GM12878 (cell line): Measurements from ENCODE around the gene ENOX1. TPM values are rescaled to one million over a fixed set of nuclear protein-coding genes. Genes with fewer than 3 reads are reported as not detected.
A peak's percentile ranks its signal among the peaks of the same experiment; 100 is the strongest.

ENCODE experiments used
- ATAC-seq: fragments of 200-7000 bp; cut with Tn5 transposase; 3 replicates; pipeline ENCODE4 v1.9.1; 2020; ENCODE audit warnings: mild to moderate bottlenecking, moderate library complexity
- BruUV-seq: library from RNA; stranded (reverse); fragments of 400-500 nt; replicated peaks from 2 replicates; lab custom pipeline; 2021; lab: Mats Ljungman, UMichigan
- CTCF ChIA-PET: fragments of 300-600 bp; sonication (Branson Sonifier 250); formaldehyde crosslinking; extraction: SDS; loops from one replicate; lab custom pipeline; 2021; ENCODE audit warnings: inconsistent platforms; lab: Yijun Ruan, JAX
- POLR2A ChIA-PET: fragments of 350-600 bp; formaldehyde crosslinking; extraction: SDS; loops from one replicate; lab custom pipeline; 2021; ENCODE audit warnings: inconsistent platforms; lab: Charles Lee
- RAD21 ChIA-PET: fragments of 300-600 bp; sonication (Branson Sonifier 250); formaldehyde crosslinking; loops from one replicate; lab custom pipeline; 2023; ENCODE audit warnings: antibody characterized with exemption; ENCODE audit not compliant: unreplicated experiment; lab: Charles Lee
- SMC1A ChIA-PET: fragments of 300-600 bp; sonication (Branson Sonifier 250); formaldehyde crosslinking; loops from one replicate; lab custom pipeline; 2023; ENCODE audit not compliant: unreplicated experiment, uncharacterized antibody; lab: Charles Lee
- DNase-seq: peaks from one replicate; pipeline ENCODE4 v3.0.0-alpha.2; 2011; ENCODE audit warnings: low read depth, low spot score
- FAIRE-seq: peaks from 3 replicates; lab custom pipeline; 2011; peaks lifted over from hg19 to GRCh38; lab: Jason Lieb, UNC
- H2AFZ ChIP-seq: 2 replicates; pipeline ENCODE4 v1.6.0; 2011; ENCODE audit warnings: low read depth, low read length, control low read depth; ENCODE audit not compliant: control insufficient read depth
- H3K27ac ChIP-seq: 2 replicates; pipeline ENCODE4 v1.5.1; 2011; ENCODE audit warnings: control low read depth; ENCODE audit not compliant: control insufficient read depth, insufficient read depth
- H3K27me3 ChIP-seq, 2 experiments: replicated peaks in 1 of 2; 2 replicates each; pipeline versions ENCODE4 v1.6.0 to v1.6.1; 2011; ENCODE audit warnings: low read length in 1 of 2; ENCODE audit not compliant: control insufficient read depth in 2 of 2, insufficient read depth in 2 of 2
- H3K36me3 ChIP-seq, 2 experiments: 2 replicates each; pipeline ENCODE4 v1.5.1; 2011; ENCODE audit warnings: low read length in 1 of 2; ENCODE audit not compliant: control insufficient read depth in 2 of 2, insufficient read depth in 2 of 2
- H3K4me1 ChIP-seq: 2 replicates; pipeline ENCODE4 v1.6.1; 2011; ENCODE audit warnings: mild to moderate bottlenecking, low read length, moderate library complexity, mixed read lengths; ENCODE audit not compliant: control insufficient read depth, insufficient read depth
- H3K4me2 ChIP-seq: 2 replicates; pipeline ENCODE4 v1.6.0; 2011; ENCODE audit warnings: control low read depth; ENCODE audit not compliant: control insufficient read depth, insufficient read depth
- H3K4me3 ChIP-seq: fragments of 200-600 bp; sonication (generic); 2 replicates; pipeline ENCODE4 v1.5.1; 2016
- H3K79me2 ChIP-seq: 2 replicates; pipeline ENCODE4 v1.6.0; 2011; ENCODE audit warnings: low read length; ENCODE audit not compliant: control insufficient read depth, insufficient read depth
- H3K9ac ChIP-seq: 2 replicates; pipeline ENCODE4 v1.8.0; 2011; ENCODE audit warnings: low read length, control low read depth, mixed read lengths; ENCODE audit not compliant: control insufficient read depth, insufficient read depth
- H3K9me3 ChIP-seq: replicated peaks from 3 replicates; pipeline ENCODE4 v1.5.1; 2011; ENCODE audit warnings: mild to moderate bottlenecking, low read length; ENCODE audit not compliant: control insufficient read depth, insufficient read depth
- H4K20me1 ChIP-seq: 2 replicates; pipeline ENCODE4 v1.6.0; 2011; ENCODE audit not compliant: control insufficient read depth, insufficient read depth
- BHLHE40 ChIP-seq, 2 experiments: fragments of 450-650 bp in 1 of 2; IDR thresholded peaks; 2 replicates each; pipeline ENCODE4 v1.6.1; 2011 to 2017; ENCODE audit warnings: low read depth in 2 of 2, borderline replicate concordance in 1 of 2, improper control_type of control experiment in 1 of 2, low read length in 1 of 2, mild to moderate bottlenecking in 1 of 2
- CBX3 ChIP-seq: fragments of 200-600 bp; sonication (generic); IDR thresholded peaks from 2 replicates; pipeline ENCODE4 v1.6.1; 2016; ENCODE audit warnings: low read depth, borderline replicate concordance
- CBX5 ChIP-seq: sonication (generic); IDR thresholded peaks from 2 replicates; pipeline ENCODE4 v1.6.1; 2016; ENCODE audit warnings: low read depth, moderate library complexity, mild to moderate bottlenecking, inconsistent platforms
- CEBPB ChIP-seq, 2 experiments: fragments of 150-350 bp in 1 of 2; IDR thresholded peaks; 2 replicates each; pipeline ENCODE4 v1.6.1; 2012 to 2014; ENCODE audit warnings: low read depth in 2 of 2, low read length in 2 of 2, borderline replicate concordance in 1 of 2, inconsistent platforms in 1 of 2
- CHD1 ChIP-seq: IDR thresholded peaks from 2 replicates; pipeline ENCODE4 v1.6.1; 2012; ENCODE audit warnings: low read depth, low read length, improper control_type of control experiment
- FOXM1 ChIP-seq: IDR thresholded peaks from 2 replicates; pipeline ENCODE4 v1.6.1; 2012; ENCODE audit warnings: low read depth, mild to moderate bottlenecking, inconsistent platforms, low read length, moderate library complexity
- GATAD2B ChIP-seq: fragments of 450-650 bp; conservative IDR thresholded peaks from 2 replicates; pipeline ENCODE4 v1.6.1; 2017; ENCODE audit warnings: low read depth, mild to moderate bottlenecking, moderate library complexity
- HCFC1 ChIP-seq: fragments of 150-350 bp; IDR thresholded peaks from 2 replicates; pipeline ENCODE4 v1.6.1; 2014; ENCODE audit warnings: low read length
- HDGF ChIP-seq: fragments of 450-650 bp; IDR thresholded peaks from 2 replicates; pipeline ENCODE4 v1.6.1; 2016; ENCODE audit warnings: antibody characterized with exemption
- HSF1 ChIP-seq: fragments of 150-350 bp; IDR thresholded peaks from 2 replicates; pipeline ENCODE4 v1.6.1; 2014; ENCODE audit warnings: mild to moderate bottlenecking, low read depth, low read length
- IRF4 ChIP-seq: IDR thresholded peaks from 2 replicates; pipeline ENCODE4 v1.6.1; 2011; ENCODE audit warnings: low read depth, low read length
- NBN ChIP-seq: fragments of 450-650 bp; IDR thresholded peaks from 2 replicates; pipeline ENCODE4 v1.6.1; 2016
- NRF1 ChIP-seq: conservative IDR thresholded peaks from 2 replicates; pipeline ENCODE4 v1.6.1; 2011; ENCODE audit warnings: mild to moderate bottlenecking, low read depth, low read length, improper control_type of control experiment
- POU2F2 ChIP-seq: IDR thresholded peaks from 3 replicates; pipeline ENCODE4 v1.6.1; 2011; ENCODE audit warnings: low read depth, mild to moderate bottlenecking, low read length, borderline replicate concordance
- SREBF1 ChIP-seq: IDR thresholded peaks from 2 replicates; pipeline ENCODE4 v1.6.1; 2012; ENCODE audit warnings: mild to moderate bottlenecking, low read length
- TCF12 ChIP-seq: IDR thresholded peaks from 2 replicates; pipeline ENCODE4 v1.6.1; 2011; ENCODE audit warnings: low read depth, mild to moderate bottlenecking, low read length
- YBX1 ChIP-seq: fragments of 450-650 bp; IDR thresholded peaks from 2 replicates; pipeline ENCODE4 v1.6.1; 2016; ENCODE audit warnings: antibody characterized with exemption
- ZBTB33 ChIP-seq: fragments of 450-650 bp; IDR thresholded peaks from 2 replicates; pipeline ENCODE4 v1.6.1; 2017; ENCODE audit warnings: mild to moderate bottlenecking
- WGBS: methylation state at CpG from one replicate; pipeline ENCODE4 v1.1.6; 2016; ENCODE audit warnings: low lambda C conversion rate; ENCODE audit not compliant: insufficient replicate concordance, insufficient coverage; ENCODE audit errors: missing lambda C conversion rate; 5-methylcytosine and 5-hydroxymethylcytosine counted together
- in situ Hi-C: fragments of 300-500 bp; cut with MboI; formaldehyde crosslinking; loops from 9 replicates; pipeline ENCODE4 v1.14.3; 2018; ENCODE audit warnings: mixed read lengths
- intact Hi-C: fragments of 100-400 bp; cut with micrococcal nuclease; formaldehyde crosslinking; loops from one replicate; pipeline ENCODE4 v1.14.2; 2022; ENCODE audit not compliant: unreplicated experiment
- polyA plus RNA-seq, 11 experiments: library from polyadenylated mRNA; depleted of rRNA in 4 of 11; unstranded in 6 of 11; stranded (reverse) in 5 of 11; fragments of >200 nt; fragmentation: Nextera tagmentation in 4 of 11; fragmentation: Illumina TruSeq in 1 of 11; extraction: Ambion mirVana in 4 of 11; extraction: Trizol in 1 of 11; gene quantifications; 1 replicate in 1 of 11; 2 replicates in 10 of 11; pipeline versions ENCODE4 v1.2.1 to v1.2.3, GENCODE V29; 2011 to 2016; ENCODE audit warnings: inconsistent platforms in 2 of 11, missing spikeins in 2 of 11, low read depth in 1 of 11
- total RNA-seq, 4 experiments: library from RNA; depleted of rRNA in 3 of 4; stranded (reverse); fragments of >200 nt in 3 of 4; fragmentation: Illumina TruSeq in 1 of 4; extraction: Trizol in 1 of 4; gene quantifications; 2 replicates each; pipeline versions ENCODE4 v1.2.1 to v1.2.3, GENCODE V29; 2013 to 2021
- TF ChIP-seq, protein P1 (sequence below): IDR thresholded peaks from 2 replicates; pipeline ENCODE4 v1.6.1; 2012; ENCODE audit warnings: low read depth, low read length, improper control_type of control experiment

ENOX1 gene
- total and polyA plus RNA-seq, 10 of the 15 experiments (the other 5 are each of a cell fraction or from before 2014, with no cell fraction given) = 0.11 to 0.26 (median 0.15) TPM

- TF ChIP-seq ZBTB33 = no peak
- TF ChIP-seq HDGF = no peak
- TF ChIP-seq, protein P1, sequence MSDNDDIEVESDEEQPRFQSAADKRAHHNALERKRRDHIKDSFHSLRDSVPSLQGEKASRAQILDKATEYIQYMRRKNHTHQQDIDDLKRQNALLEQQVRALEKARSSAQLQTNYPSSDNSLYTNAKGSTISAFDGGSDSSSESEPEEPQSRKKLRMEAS = no peak
- TF ChIP-seq BHLHE40 (IDR thresholded peaks at IDR 0.05; ENCODE audit: borderline replicate concordance in 1 of 2, low read depth in 2 of 2, low read length in 1 of 2) = no peak
These were observed 65.9 kb downstream of the ENOX1 start (continued) for GRCh38 chr13:43720780-43721397.

DNA sequence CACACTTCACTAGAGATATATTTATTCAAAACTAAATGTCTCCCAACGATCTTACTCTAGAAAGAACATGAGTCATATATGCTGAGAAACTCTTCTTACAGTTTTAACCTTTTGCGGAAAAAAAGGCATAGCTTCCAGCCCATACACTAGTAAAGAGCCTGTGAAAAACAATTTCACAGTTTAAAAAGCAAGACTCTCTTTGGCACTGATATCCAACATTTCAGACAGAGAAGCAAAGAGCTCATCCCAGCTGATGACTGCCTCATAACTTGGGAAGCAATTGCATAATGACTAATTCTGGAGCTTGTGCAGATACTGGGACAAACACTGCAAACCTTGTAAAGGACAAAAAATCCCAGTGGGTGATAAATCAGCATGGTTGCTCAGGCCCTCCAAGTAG lies 88.0 kb downstream of the ENOX1 start:
- H3K9ac ChIP-seq = no peak overlapping the region
- H3K9me3 ChIP-seq = no peaks in the 10 kb centered on the region; the same call in 2 of the 3 replicates
- H3K4me1 ChIP-seq = no peaks in the 10 kb centered on the region
- SMC1A ChIA-PET = interaction anchor here (1.0 to 1.5 kb wide), 3 partner anchors 36 to 316 kb away, joined by 3 read pairs; no protein-coding TSS in a partner anchor
- CTCF ChIA-PET = interaction anchor here (1.0 to 1.8 kb wide), 2 partner anchors 9 to 20 kb away, joined by 3 read pairs; no protein-coding TSS in a partner anchor
- WGBS = 16% methylated on average over 2 of the region's 2 CpGs
- no peaks in the 10 kb centered on the region for H3K36me3 ChIP-seq
- in situ Hi-C loops (no loop called here), intact Hi-C loops (no loop called here)
- H3K27ac ChIP-seq = no peak overlapping the region
- POLR2A ChIA-PET = no interaction called here
- no peak overlapping the region for H2AFZ ChIP-seq
- ATAC-seq (peak; percentile 18; the same call in 1 of the 3 replicates), DNase-seq (no peak), FAIRE-seq (no peak)
- RAD21 ChIA-PET = no interaction called here
- no peak overlapping the region for H3K4me2 ChIP-seq
- H3K4me3 ChIP-seq = no peak overlapping the region
- no peaks in the 10 kb centered on the region for H3K79me2 ChIP-seq
- no peaks in the 10 kb centered on the region for H4K20me1 ChIP-seq
- no TSS peak for BruUV-seq
- no peaks in the 10 kb centered on the region for H3K27me3 ChIP-seq
- no peak for TF ChIP-seq NBN
- TF ChIP-seq YBX1 = no peak
- no peak for TF ChIP-seq NRF1
- no peak for TF ChIP-seq CHD1
- no peak for TF ChIP-seq HCFC1
- TF ChIP-seq TCF12 = no peak
- TF ChIP-seq IRF4 = no peak
- TF ChIP-seq FOXM1 = no peak
- TF ChIP-seq, protein P1 = no peak
- no peak for TF ChIP-seq CBX3
- TF ChIP-seq CBX5 = no peak
- TF ChIP-seq HSF1 = no peak
- no peak for TF ChIP-seq POU2F2
- TF ChIP-seq SREBF1 = no peak
- TF ChIP-seq GATAD2B = no peak
- TF ChIP-seq CEBPB (IDR thresholded peaks at IDR 0.05; ENCODE audit: borderline replicate concordance in 1 of 2, low read depth in 2 of 2, low read length in 2 of 2) = no peak
